OCI-LY3 (cell line): Measurements from ENCODE around the gene OR1F1.
"Not testable (repeated sequence)": the region's sequence is repeated elsewhere in the genome, so short reads cannot be mapped to it uniquely, and the experiment has no call there.

Experiments
- EZH2phosphoT487 ChIP-seq: fragments of 200-600 bp; shearing (Covaris generic); IDR thresholded peaks from 2 replicates; pipeline ENCODE4 v1.6.1; 2018; ENCODE audit warnings: antibody characterized with exemption, mixed run types, low read depth
- TF ChIP-seq, protein P1 (sequence below): fragments of 200-600, 300-600 bp; sonication (generic); IDR thresholded peaks from 2 replicates; pipeline ENCODE4 v1.5.1; 2014; ENCODE audit warnings: antibody characterized with exemption, low read length, low read depth

DNA sequence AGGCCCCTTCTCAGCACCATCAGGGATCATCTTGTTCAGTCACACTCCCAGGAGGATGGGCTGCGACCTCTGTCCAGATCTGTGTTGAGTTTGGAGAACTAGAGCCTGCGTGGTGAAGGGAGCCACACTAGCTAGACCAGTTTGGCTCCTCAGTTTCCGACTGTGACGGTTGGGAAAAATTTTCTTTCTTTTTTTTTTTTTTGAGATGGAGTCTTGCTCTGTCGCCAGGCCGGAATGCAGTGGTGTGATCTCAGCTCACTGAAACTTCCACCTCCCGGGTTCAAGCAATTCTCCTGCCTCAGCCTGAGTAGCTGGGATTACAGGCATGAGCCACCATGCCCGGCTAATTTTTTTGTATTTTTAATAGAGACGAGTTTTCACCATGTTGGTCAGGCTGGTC is 48.4 kb upstream of the OR1F1 start:
- TF ChIP-seq, protein P1, sequence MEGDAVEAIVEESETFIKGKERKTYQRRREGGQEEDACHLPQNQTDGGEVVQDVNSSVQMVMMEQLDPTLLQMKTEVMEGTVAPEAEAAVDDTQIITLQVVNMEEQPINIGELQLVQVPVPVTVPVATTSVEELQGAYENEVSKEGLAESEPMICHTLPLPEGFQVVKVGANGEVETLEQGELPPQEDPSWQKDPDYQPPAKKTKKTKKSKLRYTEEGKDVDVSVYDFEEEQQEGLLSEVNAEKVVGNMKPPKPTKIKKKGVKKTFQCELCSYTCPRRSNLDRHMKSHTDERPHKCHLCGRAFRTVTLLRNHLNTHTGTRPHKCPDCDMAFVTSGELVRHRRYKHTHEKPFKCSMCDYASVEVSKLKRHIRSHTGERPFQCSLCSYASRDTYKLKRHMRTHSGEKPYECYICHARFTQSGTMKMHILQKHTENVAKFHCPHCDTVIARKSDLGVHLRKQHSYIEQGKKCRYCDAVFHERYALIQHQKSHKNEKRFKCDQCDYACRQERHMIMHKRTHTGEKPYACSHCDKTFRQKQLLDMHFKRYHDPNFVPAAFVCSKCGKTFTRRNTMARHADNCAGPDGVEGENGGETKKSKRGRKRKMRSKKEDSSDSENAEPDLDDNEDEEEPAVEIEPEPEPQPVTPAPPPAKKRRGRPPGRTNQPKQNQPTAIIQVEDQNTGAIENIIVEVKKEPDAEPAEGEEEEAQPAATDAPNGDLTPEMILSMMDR = not testable (repeated sequence)
- TF ChIP-seq EZH2phosphoT487 = not testable (repeated sequence)
